H1 (cell line): ENCODE measurements around the gene ATP7A. TPM values are rescaled to one million over a fixed set of nuclear protein-coding genes. Genes with fewer than 3 reads are reported as not detected.

Experiments used
- ATF3 ChIP-seq: IDR thresholded peaks from 2 replicates; pipeline ENCODE4 v1.6.1; 2011; ENCODE audit warnings: low read depth, mild to moderate bottlenecking, low read length; ENCODE audit not compliant: insufficient read depth
- BRCA1 ChIP-seq: IDR thresholded peaks from 2 replicates; pipeline ENCODE4 v1.6.1; 2012; ENCODE audit warnings: low read depth, low read length, improper control_type of control experiment
- CTCF ChIP-seq, 3 experiments: IDR thresholded peaks; 1 replicate in 2 of 3; 2 replicates in 1 of 3; pipeline versions ENCODE4 v1.5.1 to v1.6.1; 2011; ENCODE audit warnings: low read length in 3 of 3, mild to moderate bottlenecking in 3 of 3, inconsistent platforms in 2 of 3, low read depth in 1 of 3, moderate library complexity in 1 of 3; ENCODE audit not compliant: insufficient read depth in 1 of 3; ENCODE audit errors: control extremely low read depth in 1 of 3
- JUN ChIP-seq: IDR thresholded peaks from 2 replicates; pipeline ENCODE4 v1.6.1; 2011; ENCODE audit warnings: low read depth, mild to moderate bottlenecking, improper control_type of control experiment, low read length
- KDM5A ChIP-seq: fragments of 200-600 bp; IDR thresholded peaks from 2 replicates; pipeline ENCODE4 v1.7.1; 2012; ENCODE audit warnings: mild to moderate bottlenecking, low read length, inconsistent platforms, mixed read lengths
- RBBP5 ChIP-seq: IDR thresholded peaks from 2 replicates; pipeline ENCODE4 v1.7.1; 2012; ENCODE audit warnings: low read depth, mild to moderate bottlenecking, inconsistent platforms, low read length, moderate library complexity, borderline replicate concordance
- SAP30 ChIP-seq: fragments of 300-600 bp; sonication (generic); IDR thresholded peaks from 2 replicates; pipeline ENCODE4 v1.7.1; 2012; ENCODE audit warnings: low read length, moderate library complexity, mild to moderate bottlenecking, inconsistent platforms; ENCODE audit not compliant: insufficient read depth, insufficient replicate concordance
- polyA plus RNA-seq, 7 experiments: library from polyadenylated mRNA; depleted of rRNA in 3 of 7; stranded (reverse) in 5 of 7; unstranded in 2 of 7; fragments of >200 nt in 5 of 7; fragments of 200-250 nt in 2 of 7; gene quantifications; 1 replicate in 5 of 7; 2 replicates in 1 of 7; 4 replicates in 1 of 7; pipeline versions ENCODE4 v1.2.1 to v1.2.3, GENCODE V29; 2011 to 2013; ENCODE audit warnings: missing spikeins in 2 of 7, mixed read lengths in 2 of 7
- total RNA-seq: library from RNA; stranded (reverse); fragmentation: NEBNext Ultra II Directional; extraction: Animal tissue kit (Norgen Biotek cat#: 25700); gene quantifications from 2 replicates; pipeline ENCODE4 v1.2.1, GENCODE V29; 2021

The ATP7A gene
- total and polyA plus RNA-seq, 2 of the 8 experiments (the other 6 are each of a cell fraction or from before 2014, with no cell fraction given), result 0.73 to 2.8 TPM

DNA sequence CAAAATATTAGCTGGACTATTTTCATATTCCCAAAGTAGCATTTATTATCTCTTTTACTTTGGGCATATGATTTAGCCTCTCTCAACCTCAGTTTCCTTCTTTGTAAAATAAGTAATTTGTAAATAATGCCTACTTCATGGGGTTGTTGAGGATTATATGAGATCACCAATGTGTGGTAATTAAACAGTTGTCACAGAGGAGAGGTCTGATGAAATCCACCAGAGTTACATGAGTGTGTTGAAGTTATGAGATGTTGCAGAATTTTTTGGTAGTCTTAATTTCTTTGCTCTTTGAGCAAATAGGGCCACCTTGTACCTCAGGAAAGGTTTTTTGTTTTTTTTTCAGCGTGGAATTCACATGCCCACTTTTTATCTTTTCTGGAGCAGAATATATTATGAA, 9.8 kb upstream of the ATP7A start (continued):
- TF ChIP-seq CTCF (IDR thresholded peaks at IDR 0.05; ENCODE audit: control extremely low read depth in 1 of 3, insufficient read depth in 1 of 3, low read depth in 1 of 3, low read length in 3 of 3) (no peak), RBBP5 (no peak), BRCA1 (no peak), JUN (no peak), SAP30 (no peak), KDM5A (no peak), ATF3 (no peak)
